Fibroblast of lung (primary cell): ENCODE data around the gene CD82. TPM values are rescaled to one million over a fixed set of nuclear protein-coding genes. Genes with fewer than 3 reads are reported as not detected.

ENCODE experiments used
- DNase-seq, 2 donors: peaks; one replicate each; pipeline versions ENCODE4 v3.0.0 to v3.0.0-alpha.2; 2010; ENCODE audit warnings: low read depth in 2 of 2
- H2AFZ ChIP-seq: 2 replicates; pipeline ENCODE4 v1.5.1; 2012; ENCODE audit warnings: low read length, control low read depth, inconsistent platforms
- H3K27ac ChIP-seq: 2 replicates; pipeline ENCODE4 v1.5.1; 2011; ENCODE audit warnings: low read length, control low read depth; ENCODE audit not compliant: insufficient read depth
- H3K27me3 ChIP-seq: 2 replicates; pipeline ENCODE4 v1.5.1; 2011; ENCODE audit warnings: mild to moderate bottlenecking, low read length; ENCODE audit not compliant: control insufficient read depth, insufficient read depth
- H3K36me3 ChIP-seq: 2 replicates; pipeline ENCODE4 v1.5.1; 2011; ENCODE audit warnings: low read length; ENCODE audit not compliant: control insufficient read depth, insufficient read depth
- H3K4me1 ChIP-seq: 2 replicates; pipeline ENCODE4 v1.5.1; 2011; ENCODE audit warnings: low read length; ENCODE audit not compliant: control insufficient read depth, insufficient read depth; ENCODE audit errors: extremely low read depth
- H3K4me2 ChIP-seq: 2 replicates; pipeline ENCODE4 v1.5.1; 2011; ENCODE audit warnings: low read length, control low read depth; ENCODE audit not compliant: insufficient read depth; ENCODE audit errors: extremely low read depth
- H3K4me3 ChIP-seq, 4 experiments: fragments of 200-600 bp in 1 of 4; sonication (generic) in 1 of 4; replicated peaks in 1 of 4; 2 replicates each; pipeline ENCODE4 v1.5.1; 2011 to 2016; ENCODE audit warnings: low read length in 4 of 4, low read depth in 3 of 4, mild to moderate bottlenecking in 3 of 4, control low read depth in 2 of 4, inconsistent platforms in 1 of 4, mixed read lengths in 1 of 4; ENCODE audit not compliant: insufficient read depth in 1 of 4; ENCODE audit errors: control extremely low read depth in 1 of 4
- H3K79me2 ChIP-seq: 2 replicates; pipeline ENCODE4 v1.5.1; 2012; ENCODE audit warnings: mild to moderate bottlenecking, low read length, inconsistent platforms; ENCODE audit not compliant: control insufficient read depth, insufficient read depth
- H3K9ac ChIP-seq: 2 replicates; pipeline ENCODE4 v1.5.1; 2011; ENCODE audit warnings: mild to moderate bottlenecking, low read length, control low read depth; ENCODE audit not compliant: insufficient read depth
- H3K9me3 ChIP-seq: 2 replicates; pipeline ENCODE4 v1.5.1; 2012; ENCODE audit warnings: low read depth, low read length; ENCODE audit not compliant: control insufficient read depth, insufficient read depth
- H4K20me1 ChIP-seq: 2 replicates; pipeline ENCODE4 v1.5.1; 2011; ENCODE audit warnings: low read length; ENCODE audit not compliant: control insufficient read depth, insufficient read depth; ENCODE audit errors: extremely low read depth
- CTCF ChIP-seq, 2 donors: IDR thresholded peaks in 1 of 2; conservative IDR thresholded peaks in 1 of 2; 1 replicate in 1 of 2; 2 replicates in 1 of 2; pipeline ENCODE4 v1.5.1; 2011 to 2012; ENCODE audit warnings: low read length in 2 of 2, control low read depth in 1 of 2, inconsistent platforms in 1 of 2, low read depth in 1 of 2, mild to moderate bottlenecking in 1 of 2
- EZH2 ChIP-seq: IDR thresholded peaks from 2 replicates; pipeline ENCODE4 v1.5.1; 2012; ENCODE audit warnings: low read length, control low read depth, mild to moderate bottlenecking; ENCODE audit errors: missing control alignments
- polyA plus RNA-seq, 2 donors: library from polyadenylated mRNA; depleted of rRNA in 1 of 2; stranded (reverse) in 1 of 2; unstranded in 1 of 2; fragments of >200 nt; gene quantifications; 2 replicates each; pipeline ENCODE4 v1.2.1, GENCODE V29; 2011 to 2012; ENCODE audit warnings: missing spikeins in 1 of 2
- total RNA-seq: library from RNA; depleted of rRNA; stranded (reverse); fragments of >200 nt; gene quantifications from 2 replicates; pipeline ENCODE4 v1.2.1, GENCODE V29; 2014

Gene CD82
- total and polyA plus RNA-seq, 2 donors (not counting 1 experiment from before 2014, with no cell fraction given): 54.2 to 114 TPM

- Histone ChIP-seq H3K4me2 (no peak overlapping the region), H3K79me2 (no peaks in the 10 kb centered on the region), H4K20me1 (no peaks in the 10 kb centered on the region), H3K9me3 (no peaks in the 10 kb centered on the region), H3K27me3 (no peaks in the 10 kb centered on the region), H3K4me3 (no peak overlapping the region), H3K4me1 (peaks cover 15% of the 10 kb centered on the region), H3K9ac (no peak overlapping the region), H3K27ac (no peak overlapping the region), H2AFZ (no peak overlapping the region), H3K36me3 (no peaks in the 10 kb centered on the region)
- TF ChIP-seq EZH2: no peak
- no peak for TF ChIP-seq CTCF (conservative IDR thresholded peaks at IDR 0.05 in 1 of 2, IDR thresholded peaks at IDR 0.05 in 1 of 2; ENCODE audit: low read depth in 1 of 2, low read length in 2 of 2)
- no peak for DNase-seq
Measured at GRCh38 chr11:44608651-44608990, 43.2 kb downstream of the CD82 start.

GRCh38 chr11:44608991-44609782, 43.7 kb downstream of the CD82 start:
- H3K4me3 ChIP-seq: no peak overlapping the region
- H3K4me1 ChIP-seq: peaks cover 13% of the 10 kb centered on the region
- no peaks in the 10 kb centered on the region for H3K27me3 ChIP-seq
- H3K27ac ChIP-seq: no peak overlapping the region
- no peak overlapping the region for H3K9ac ChIP-seq
- no peaks in the 10 kb centered on the region for H4K20me1 ChIP-seq
- no peaks in the 10 kb centered on the region for H3K79me2 ChIP-seq
- DNase-seq: no peak
- H3K4me2 ChIP-seq: no peak overlapping the region
- TF ChIP-seq CTCF (conservative IDR thresholded peaks at IDR 0.05 in 1 of 2, IDR thresholded peaks at IDR 0.05 in 1 of 2; ENCODE audit: low read depth in 1 of 2, low read length in 2 of 2): no peak
- H3K36me3 ChIP-seq: no peaks in the 10 kb centered on the region
- no peaks in the 10 kb centered on the region for H3K9me3 ChIP-seq
- no peak overlapping the region for H2AFZ ChIP-seq

- no peak overlapping the region for H3K9ac ChIP-seq
- no peak overlapping the region for H3K4me3 ChIP-seq
- H3K27ac ChIP-seq: no peak overlapping the region
- TF ChIP-seq EZH2: no peak
- TF ChIP-seq CTCF (conservative IDR thresholded peaks at IDR 0.05 in 1 of 2, IDR thresholded peaks at IDR 0.05 in 1 of 2; ENCODE audit: low read depth in 1 of 2, low read length in 2 of 2): no peak
- H2AFZ ChIP-seq: no peak overlapping the region
- no peak overlapping the region for H3K4me2 ChIP-seq
- no peaks in the 10 kb centered on the region for H3K27me3 ChIP-seq
- no peaks in the 10 kb centered on the region for H3K79me2 ChIP-seq
- H3K9me3 ChIP-seq: no peaks in the 10 kb centered on the region
- no peaks in the 10 kb centered on the region for H3K36me3 ChIP-seq
- no peak for DNase-seq
- peaks cover 13% of the 10 kb centered on the region for H3K4me1 ChIP-seq
- H4K20me1 ChIP-seq: no peaks in the 10 kb centered on the region
Measured at GRCh38 chr11:44609783-44610155, 44.3 kb downstream of the CD82 start.
